Panc1 (cell line): ENCODE measurements around the gene GRIK4. TPM values are rescaled to one million over a fixed set of nuclear protein-coding genes. Genes with fewer than 3 reads are reported as not detected.

Source experiments
- ATAC-seq: fragments of 200-7000 bp; cut with Tn5 transposase; 2 replicates; pipeline ENCODE4 v1.9.1; 2020; ENCODE audit warnings: mild to moderate bottlenecking, moderate library complexity
- BruUV-seq: library from RNA; stranded (reverse); fragments of 400-500 nt; replicated peaks from 2 replicates; lab custom pipeline; 2021; lab: Mats Ljungman, UMichigan
- CTCF ChIA-PET: fragments of 300-600 bp; sonication (Branson Sonifier 250); formaldehyde crosslinking; loops from one replicate; lab custom pipeline; 2022; ENCODE audit warnings: antibody characterized with exemption; lab: Charles Lee
- POLR2A ChIA-PET: fragments of 300-600 bp; sonication (Branson Sonifier 250); formaldehyde crosslinking; loops from one replicate; lab custom pipeline; 2022; ENCODE audit warnings: antibody characterized with exemption; lab: Charles Lee
- DNase-seq: peaks from one replicate; pipeline ENCODE4 v3.0.0-alpha.2; 2010; ENCODE audit warnings: low read depth, low spot score
- H3K27ac ChIP-seq: 2 replicates; pipeline ENCODE4 v1.5.1; 2011; ENCODE audit warnings: mild to moderate bottlenecking, low read length, inconsistent platforms
- H3K27me3 ChIP-seq: fragments of 200-500 bp; sonication (Bioruptor generic); 2 replicates; pipeline ENCODE4 v1.6.0; 2014; ENCODE audit warnings: low read length, inconsistent platforms; ENCODE audit not compliant: control insufficient read depth, insufficient read depth
- H3K36me3 ChIP-seq: fragments of 200-500 bp; sonication (Bioruptor generic); 2 replicates; pipeline ENCODE4 v1.5.1; 2014; ENCODE audit warnings: inconsistent platforms, mild to moderate bottlenecking, low read length, moderate library complexity; ENCODE audit not compliant: control insufficient read depth, insufficient read depth
- H3K4me1 ChIP-seq: 2 replicates; pipeline ENCODE4 v1.5.1; 2011; ENCODE audit warnings: inconsistent platforms, mild to moderate bottlenecking, low read length, moderate library complexity; ENCODE audit not compliant: control insufficient read depth, insufficient read depth
- H3K4me3 ChIP-seq, 2 experiments: 2 replicates each; pipeline ENCODE4 v1.5.1; 2011 to 2012; ENCODE audit warnings: low read depth in 2 of 2, low read length in 2 of 2, mild to moderate bottlenecking in 2 of 2, inconsistent platforms in 1 of 2, moderate library complexity in 1 of 2
- H3K9me3 ChIP-seq: fragments of 200-500 bp; sonication (Bioruptor generic); 2 replicates; pipeline ENCODE4 v1.5.1; 2014; ENCODE audit warnings: low read depth, mild to moderate bottlenecking, inconsistent platforms, low read length, moderate library complexity; ENCODE audit not compliant: control insufficient read depth, insufficient read depth
- CTCF ChIP-seq: fragments of 450-650 bp; IDR thresholded peaks from 2 replicates; pipeline ENCODE4 v1.5.1; 2017; ENCODE audit warnings: mild to moderate bottlenecking
- POLR2AphosphoS5 ChIP-seq: IDR thresholded peaks from 2 replicates; pipeline ENCODE4 v1.6.1; 2012; ENCODE audit warnings: mild to moderate bottlenecking, low read depth, low read length, moderate library complexity
- REST ChIP-seq, 2 experiments: IDR thresholded peaks; 2 replicates each; pipeline ENCODE4 v1.6.1; 2011 to 2012; ENCODE audit warnings: low read depth in 2 of 2, control low read depth in 1 of 2, low read length in 1 of 2, mild to moderate bottlenecking in 1 of 2, moderate library complexity in 1 of 2; ENCODE audit not compliant: insufficient read depth in 1 of 2
- SIN3A ChIP-seq: IDR thresholded peaks from 2 replicates; pipeline ENCODE4 v1.6.1; 2012; ENCODE audit warnings: low read depth, mild to moderate bottlenecking, low read length, moderate library complexity, borderline replicate concordance; ENCODE audit not compliant: insufficient read depth
- TCF7L2 ChIP-seq: IDR thresholded peaks from 2 replicates; pipeline ENCODE4 v1.6.1; 2011; ENCODE audit warnings: mild to moderate bottlenecking, low read depth, low read length, inconsistent platforms
- in situ Hi-C: cut with HindIII; loops from 2 replicates; pipeline ENCODE4 v1.10.0; 2016; ENCODE audit warnings: low sequenced_read_pairs, low pct_unique_long_range_greater_than_20kb
- intact Hi-C: fragments of 100-400 bp; cut with micrococcal nuclease; formaldehyde crosslinking; loops from one replicate; pipeline ENCODE4 v1.10.0; 2022; ENCODE audit not compliant: unreplicated experiment
- total RNA-seq: library from RNA; stranded (reverse); gene quantifications from one replicate; pipeline ENCODE4 v1.2.1, GENCODE V29; 2021; ENCODE audit not compliant: unreplicated experiment

Gene GRIK4
- total RNA-seq, 1 experiment from 2014 or later: 0.62 TPM

DNA sequence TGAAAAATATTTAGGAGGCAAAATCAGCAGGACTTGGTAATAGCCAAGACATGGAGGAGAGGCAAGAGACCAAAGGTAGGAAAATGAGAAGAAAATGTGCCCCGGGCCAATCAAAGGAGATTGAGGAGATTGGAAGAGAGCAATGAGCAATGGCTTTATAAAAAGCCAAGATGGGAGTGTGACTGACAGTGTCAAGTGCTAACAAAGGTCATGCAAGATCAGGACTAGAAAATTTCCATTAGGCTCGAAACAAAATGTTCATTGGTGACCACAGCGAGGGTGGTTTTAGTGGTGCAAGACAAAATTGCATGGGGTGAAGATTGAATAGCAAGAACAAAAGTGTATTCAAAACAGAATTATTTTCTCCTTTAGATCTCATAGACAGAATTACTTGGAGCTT, 467.2 kb downstream of the GRIK4 start:
- Histone ChIP-seq H3K27ac (no peak overlapping the region), H3K4me3 (no peak overlapping the region), H3K9me3 (no peaks in the 10 kb centered on the region), H3K27me3 (peaks cover 47% of the 10 kb centered on the region), H3K4me1 (no peaks in the 10 kb centered on the region), H3K36me3 (no peaks in the 10 kb centered on the region)
- CTCF ChIA-PET: no interaction called here
- no TSS peak for BruUV-seq
- ATAC-seq (no peak), DNase-seq (no peak)
- in situ Hi-C loops: no loop called here
- POLR2A ChIA-PET: no interaction called here
- intact Hi-C loops: no loop called here
- TF ChIP-seq POLR2AphosphoS5 (no peak), CTCF (no peak), REST (IDR thresholded peaks at IDR 0.05; ENCODE audit: insufficient read depth in 1 of 2, low read depth in 2 of 2, low read length in 1 of 2) (no peak), TCF7L2 (no peak)

- ChIA-PET CTCF (interaction anchor here (0.6 to 0.7 kb wide), 3 partner anchors 39 to 1878 kb away, joined by 3 to 4 read pairs (median 3); no protein-coding TSS in a partner anchor), POLR2A (interaction anchor here (0.5 to 0.6 kb wide), 2 partner anchors 49 to 96 kb away, joined by 3 to 4 read pairs; no protein-coding TSS in a partner anchor)
- in situ Hi-C loops (no loop called here), intact Hi-C loops (no loop called here)
- ATAC-seq (peak; percentile 96), DNase-seq (no peak)
- Histone ChIP-seq H3K9me3 (no peaks in the 10 kb centered on the region), H3K27ac (no peak overlapping the region), H3K27me3 (peaks cover 37% of the 10 kb centered on the region), H3K4me1 (no peaks in the 10 kb centered on the region), H3K4me3 (peak overlapping the region; percentile 38 to 49), H3K36me3 (no peaks in the 10 kb centered on the region)
- no peak for TF ChIP-seq TCF7L2
- peak; percentile 75 for TF ChIP-seq CTCF
- TF ChIP-seq SIN3A: no peak
- TF ChIP-seq REST (IDR thresholded peaks at IDR 0.05; ENCODE audit: insufficient read depth in 1 of 2, low read depth in 2 of 2, low read length in 1 of 2): no peak
- BruUV-seq: no TSS peak
Observed at GRCh38 chr11:120985718-120986569, 474.4 kb downstream of the GRIK4 start.
